Stimulated activated CD4-positive, alpha-beta T cell treated with anti-CD3 and anti-CD28 coated beads, Interleukin-12 subunit alpha, Interleukin-12 subunit beta, amount 100 ng/mL, for 24 hours (primary cell): ENCODE measurements around the gene HIGD1B.

Source experiments
- DNase-seq, 2 experiments: peaks; one replicate each; pipeline ENCODE4 v3.0.0-alpha.2; 2020; ENCODE audit warnings: low read depth in 2 of 2

The HIGD1B gene

DNA sequence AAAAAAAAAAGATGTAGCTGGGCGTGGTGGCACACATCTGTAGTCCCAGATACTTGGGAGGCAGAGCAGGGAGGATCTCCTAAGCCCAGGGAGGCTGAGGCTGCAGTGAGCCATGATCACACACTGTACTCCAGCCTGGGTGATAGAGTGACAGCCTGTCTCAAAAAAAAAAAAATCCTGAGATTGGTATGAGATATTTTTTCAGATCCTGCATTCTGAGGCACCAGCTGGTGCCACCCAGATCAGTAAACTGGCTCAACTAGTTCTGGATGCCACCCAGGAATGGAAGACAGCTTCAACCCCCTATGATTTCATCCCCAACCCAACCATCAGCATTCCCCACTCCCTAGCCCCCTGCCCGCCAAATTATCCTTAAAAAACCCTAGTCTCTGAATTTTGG is 10.5 kb upstream of the HIGD1B start:
- DNase-seq: no peak

GRCh38 chr17:44840274-44840673 is 7.4 kb upstream of the HIGD1B start:
- DNase-seq: no peak

DNA sequence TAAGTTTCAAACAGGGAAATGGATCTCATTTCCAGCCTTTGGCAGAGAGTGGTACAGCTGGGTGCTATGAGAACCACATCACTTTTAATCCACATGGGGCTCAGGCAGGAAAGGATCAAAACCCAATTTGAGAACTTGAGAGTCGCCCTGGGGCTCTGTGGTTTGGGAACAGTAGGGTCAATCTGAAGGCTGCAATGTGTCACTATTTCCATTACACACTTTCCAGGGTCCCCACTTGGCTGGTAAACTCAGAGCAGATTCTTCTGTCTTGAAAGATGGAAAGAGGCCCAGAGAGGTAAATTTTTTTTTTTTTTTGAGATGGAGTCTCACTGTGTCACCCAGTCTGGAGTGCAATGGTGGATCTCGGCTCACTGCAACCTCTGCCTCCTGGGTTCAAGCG is 6.7 kb upstream of the HIGD1B start:
- DNase-seq: no peak

GRCh38 chr17:44842748-44843147 is 4.9 kb upstream of the HIGD1B start:
- no peak for DNase-seq

GRCh38 chr17:44844390-44844830 is 3.3 kb upstream of the HIGD1B start:
- no peak for DNase-seq

- no peak for DNase-seq
Observed at GRCh38 chr17:44846206-44846605, 1.5 kb upstream of the HIGD1B start.

GRCh38 chr17:44848257-44848795 is 643 bp downstream of the HIGD1B start:
- DNase-seq: no peak

DNA sequence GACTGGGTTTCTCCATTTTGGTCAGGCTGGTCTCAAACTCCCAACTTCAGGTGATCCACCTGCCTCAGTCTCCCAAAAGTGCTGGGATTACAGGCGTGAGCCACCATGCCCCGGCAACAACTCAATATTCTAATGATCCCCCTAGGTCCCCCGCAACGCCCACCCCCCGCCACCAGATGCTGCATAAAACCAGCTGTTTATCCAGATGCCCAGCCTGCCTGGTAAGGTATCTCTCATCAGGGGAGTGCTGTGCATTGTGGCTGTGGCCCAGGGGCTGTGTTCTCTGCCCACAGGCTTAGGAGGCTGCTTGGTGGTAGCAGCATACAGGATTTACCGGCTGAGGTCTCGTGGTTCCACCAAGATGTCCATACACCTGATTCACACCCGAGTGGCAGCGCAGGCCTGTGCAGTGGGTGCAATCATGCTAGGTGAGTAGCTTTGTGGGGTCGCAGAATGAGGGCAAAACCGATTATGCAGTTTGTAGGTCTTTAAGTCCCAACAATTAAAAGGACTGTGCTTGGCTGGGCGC is 1.3 kb downstream of the HIGD1B start:
- no peak for DNase-seq

DNA sequence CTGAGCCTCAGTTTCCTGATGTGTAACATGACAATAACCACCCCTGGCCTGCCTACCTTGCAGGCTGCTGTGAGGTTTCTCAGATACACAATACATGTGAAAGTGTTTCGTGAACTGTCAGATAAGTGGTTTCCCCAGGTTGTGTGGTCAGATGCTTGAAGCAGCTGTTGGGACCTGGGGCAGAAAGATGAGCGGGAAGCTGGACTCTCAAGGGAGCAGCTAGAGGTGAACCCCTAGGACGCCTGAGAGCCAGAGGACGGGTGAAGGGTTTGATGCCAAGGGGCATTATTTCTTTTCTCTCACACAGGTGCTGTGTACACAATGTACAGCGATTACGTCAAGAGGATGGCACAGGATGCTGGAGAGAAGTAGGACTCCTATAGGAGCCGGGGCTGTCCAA is 2.3 kb downstream of the HIGD1B start:
- no peak for DNase-seq

GRCh38 chr17:44850612-44851011 is 2.9 kb downstream of the HIGD1B start:
- no peak for DNase-seq

DNA sequence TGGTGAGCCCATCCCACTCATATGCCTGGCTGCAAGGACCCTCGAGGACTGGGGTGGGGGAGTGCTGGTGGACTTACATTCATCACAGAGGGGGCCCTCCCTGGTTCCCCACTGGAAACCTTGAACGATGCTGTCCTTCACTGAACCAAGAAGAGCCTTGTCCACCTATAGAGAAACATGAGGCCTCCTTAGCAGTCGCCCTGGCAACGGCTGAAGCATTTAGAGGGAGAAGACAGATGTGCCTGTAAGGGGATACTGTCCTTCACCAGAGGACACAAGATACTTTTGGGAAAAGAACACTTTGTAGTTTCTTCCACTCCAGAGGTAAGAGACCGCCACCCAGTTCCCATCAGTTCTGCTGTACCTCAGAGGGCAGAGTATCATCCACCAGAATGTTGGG is 6.5 kb downstream of the HIGD1B start:
- no peak for DNase-seq

- no peak for DNase-seq
Observed at GRCh38 chr17:44859701-44860100, 12.0 kb downstream of the HIGD1B start.

DNA sequence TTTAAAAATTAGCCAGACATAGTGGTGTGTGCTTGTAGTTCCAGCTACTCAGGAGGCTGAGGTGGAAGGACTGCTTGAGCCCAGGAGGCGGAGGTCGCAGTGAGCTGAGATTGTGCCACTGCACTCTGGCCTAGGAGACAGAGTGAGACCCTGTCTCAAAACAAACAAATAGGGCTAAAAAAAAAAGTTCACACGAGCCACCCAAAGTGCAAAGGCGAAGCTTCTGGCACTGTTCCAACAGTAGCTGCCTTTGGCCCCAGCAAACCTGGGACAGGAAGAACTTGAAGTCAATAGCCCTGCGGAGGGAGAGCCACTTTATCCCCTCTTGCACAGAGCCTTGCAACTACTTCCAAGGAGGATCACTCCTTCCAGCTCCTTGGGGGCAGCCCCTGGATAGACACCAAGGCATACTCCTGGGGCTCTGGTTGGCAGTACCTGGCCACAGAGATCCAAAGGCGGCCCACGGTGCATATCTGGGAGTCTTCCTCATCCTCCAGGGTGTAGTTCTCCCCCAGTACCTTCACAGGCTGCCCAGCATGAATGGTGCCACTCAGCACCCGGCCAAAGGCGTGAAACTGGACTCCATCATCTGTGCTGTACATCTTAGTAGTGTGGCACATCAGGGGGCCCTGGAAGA is 14.7 kb downstream of the HIGD1B start:
- no peak for DNase-seq

DNA sequence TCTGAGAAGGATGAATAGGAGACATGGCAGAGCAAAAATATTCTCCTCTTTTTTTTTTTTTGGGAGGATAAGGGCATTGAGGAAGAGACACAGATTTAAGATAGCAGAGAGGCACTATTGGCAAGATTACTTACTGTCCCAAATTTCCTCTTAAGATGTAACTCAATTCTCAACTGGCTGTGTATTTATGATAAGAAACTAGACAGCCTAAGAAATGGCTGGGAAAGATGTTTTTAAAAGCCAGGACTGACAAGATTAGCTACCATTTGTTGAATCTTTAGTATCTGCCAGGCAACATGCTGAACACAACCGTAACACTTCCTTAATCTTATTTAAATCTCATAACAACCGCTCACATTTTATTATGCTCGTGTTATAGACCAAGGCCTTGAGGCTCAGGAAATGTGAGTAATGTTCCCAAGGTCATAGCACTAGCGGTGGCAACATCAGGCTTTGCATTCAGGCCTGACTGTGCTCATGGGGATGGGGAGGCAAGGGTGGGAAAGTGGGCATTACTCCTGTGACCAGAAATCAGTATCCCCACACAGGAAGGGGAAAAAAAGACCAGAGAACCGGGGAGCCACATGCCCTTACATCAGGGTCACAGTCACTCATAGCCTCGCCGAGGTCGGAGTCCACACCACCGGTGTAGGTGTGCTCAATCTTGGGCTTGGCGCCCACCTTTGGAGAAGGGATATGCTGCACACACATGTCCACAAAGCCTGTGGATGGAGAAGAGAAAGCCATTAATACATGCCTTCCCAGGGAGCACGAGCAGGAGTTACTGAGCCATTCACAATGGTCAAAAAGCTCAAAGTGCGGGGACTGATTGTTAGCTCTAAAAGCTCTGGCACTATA is 15.6 kb downstream of the HIGD1B start:
- no peak for DNase-seq

GRCh38 chr17:44864831-44865230 is 17.1 kb downstream of the HIGD1B start:
- DNase-seq: no peak

DNA sequence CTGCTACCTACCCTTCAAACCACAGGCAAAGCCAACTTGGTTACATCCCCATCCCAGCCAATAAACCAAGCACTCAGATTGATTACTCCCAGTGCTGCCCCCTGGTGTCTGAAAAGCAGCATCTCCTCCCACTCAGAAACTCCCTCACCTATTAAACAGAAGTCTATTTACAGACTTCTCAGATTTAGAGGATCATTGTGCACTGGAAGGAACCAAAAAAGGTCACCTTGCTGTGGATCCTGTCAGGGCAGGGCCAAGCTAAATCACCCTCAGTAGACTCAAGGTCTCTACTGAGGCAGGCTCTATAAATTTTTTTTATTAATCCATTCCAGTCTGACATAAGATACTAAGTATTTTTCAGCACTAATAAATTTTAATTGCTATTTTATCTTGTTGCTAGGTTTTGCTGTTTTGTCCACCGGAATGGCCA is 17.6 kb downstream of the HIGD1B start:
- DNase-seq: peak; percentile 20 to 47

GRCh38 chr17:44865931-44866330 is 18.2 kb downstream of the HIGD1B start:
- DNase-seq: no peak

- no peak for DNase-seq
Observed at GRCh38 chr17:44867841-44868240, 20.2 kb downstream of the HIGD1B start.

- DNase-seq: no peak
Observed at GRCh38 chr17:44871556-44871955, 23.9 kb downstream of the HIGD1B start.

- no peak for DNase-seq
Observed at GRCh38 chr17:44872131-44872768, 24.6 kb downstream of the HIGD1B start.

DNA sequence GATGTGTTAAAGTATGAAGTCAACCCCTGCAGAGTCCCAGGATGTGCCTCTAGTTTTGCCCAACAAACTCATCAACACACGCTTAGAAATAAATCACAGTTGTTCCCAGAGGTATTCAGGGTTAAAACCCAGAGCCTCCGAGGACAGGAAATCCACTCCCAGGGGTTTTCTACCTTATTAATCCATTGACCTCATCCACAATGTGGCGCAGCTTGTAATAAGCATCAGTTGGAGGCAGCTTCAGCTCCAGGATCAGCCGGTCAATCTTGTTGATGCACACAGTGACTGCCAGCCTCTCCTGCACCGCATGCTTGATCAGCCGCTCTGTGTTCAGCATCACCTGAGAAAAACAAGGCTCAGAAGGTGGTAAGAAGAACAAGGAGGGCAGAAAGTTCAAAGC is 28.1 kb downstream of the HIGD1B start:
- no peak for DNase-seq

DNA sequence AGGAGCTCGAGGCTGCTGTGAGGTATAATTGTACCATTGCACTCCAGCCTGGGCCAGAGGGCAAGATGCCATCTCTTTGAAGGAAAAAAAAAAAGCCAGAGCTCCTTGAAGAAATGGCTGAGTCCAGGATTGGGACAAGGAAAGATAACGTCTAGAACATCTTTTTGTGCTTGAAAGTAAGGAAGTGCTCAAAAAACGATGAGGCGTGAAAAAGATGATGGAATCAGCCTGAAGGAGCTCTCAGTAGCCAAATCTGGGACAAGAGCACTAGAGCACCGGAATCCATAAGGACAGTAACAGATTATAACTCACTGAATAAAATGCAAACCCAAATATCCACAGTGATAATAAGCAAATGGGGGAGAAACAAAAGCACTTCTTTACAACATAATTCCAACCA is 29.4 kb downstream of the HIGD1B start:
- no peak for DNase-seq
